Heart left ventricle (tissue), 16 donors: ENCODE results near the gene SH3TC1. TPM values are rescaled to one million over a fixed set of nuclear protein-coding genes. Genes with fewer than 3 reads are reported as not detected.

Experiments
- ATAC-seq, 4 donors: fragments of 200-7000 bp; cut with Tn5 transposase; one replicate each; pipeline ENCODE4 v1.9.1; 2020 to 2022; ENCODE audit warnings: moderate library complexity in 4 of 4, mild to moderate bottlenecking in 3 of 4, moderate number of reproducible peaks in 1 of 4
- DNase-seq, 5 donors: peaks; one replicate each; pipeline ENCODE4 v3.0.0-alpha.2; 2020
- H3K27ac ChIP-seq, 12 donors: fragments of 200-600 bp; sonication (generic) in 4 of 12; one replicate each; pipeline versions ENCODE4 v1.5.0 to v1.8.0; 2016 to 2022; ENCODE audit warnings: mild to moderate bottlenecking in 2 of 12
- H3K27me3 ChIP-seq, 9 donors: fragments of 200-600 bp; sonication (generic) in 2 of 9; one replicate each; pipeline versions ENCODE4 v1.5.1 to v1.8.0; 2016 to 2022; ENCODE audit warnings: mild to moderate bottlenecking in 3 of 9
- H3K36me3 ChIP-seq, 9 donors: fragments of 200-600 bp; sonication (generic) in 2 of 9; one replicate each; pipeline versions ENCODE4 v1.5.0 to v1.8.0; 2018 to 2022; ENCODE audit warnings: mild to moderate bottlenecking in 2 of 9
- H3K4me1 ChIP-seq, 12 donors: fragments of 200-600 bp; sonication (generic) in 4 of 12; one replicate each; pipeline versions ENCODE4 v1.5.0 to v1.8.0; 2016 to 2022; ENCODE audit warnings: mild to moderate bottlenecking in 3 of 12
- H3K4me3 ChIP-seq, 12 donors: fragments of 200-600 bp; sonication (generic) in 4 of 12; one replicate each; pipeline versions ENCODE4 v1.5.0 to v1.8.0; 2017 to 2022; ENCODE audit warnings: mild to moderate bottlenecking in 9 of 12, moderate library complexity in 4 of 12
- H3K9me3 ChIP-seq, 12 donors: fragments of 200-600 bp; sonication (generic) in 4 of 12; one replicate each; pipeline versions ENCODE4 v1.5.0 to v1.8.0; 2016 to 2022; ENCODE audit warnings: mild to moderate bottlenecking in 1 of 12
- CTCF ChIP-seq, 12 donors: fragments of 200-600 bp; sonication (generic) in 4 of 12; IDR thresholded peaks; one replicate each; pipeline versions ENCODE4 v1.5.0 to v1.8.0; 2018 to 2022; ENCODE audit warnings: antibody characterized with exemption in 12 of 12, mild to moderate bottlenecking in 5 of 12
- POLR2A ChIP-seq, 2 donors: fragments of 450-650 bp; IDR thresholded peaks; one replicate each; pipeline ENCODE4 v1.6.1; 2017; ENCODE audit warnings: antibody characterized with exemption in 2 of 2, mild to moderate bottlenecking in 2 of 2, moderate library complexity in 2 of 2
- WGBS, 4 donors: extraction: QIAGEN DNeasy Blood & Tissue Kit in 2 of 4; methylation state at CpG; one replicate each; pipeline versions ENCODE4 v1.1.5 to v1.1.7; 2013 to 2018; 5-methylcytosine and 5-hydroxymethylcytosine counted together
- intact Hi-C, 10 donors: fragments of 100-400 bp; cut with DNase I; formaldehyde crosslinking; loops; one replicate each; pipeline versions ENCODE4 v1.11.1 to v1.14.2; 2022
- polyA plus RNA-seq, 2 donors: library from polyadenylated mRNA; stranded (reverse); fragments of 200-250 nt; gene quantifications; one replicate each; pipeline ENCODE4 v1.2.3, GENCODE V29; 2013
- total RNA-seq, 9 donors: library from RNA; depleted of rRNA in 2 of 9; stranded (reverse); fragments of >200 nt in 2 of 9; fragmentation: NEBNext Ultra II Directional in 3 of 9; extraction: Animal tissue kit (Norgen Biotek cat#: 25700) in 3 of 9; gene quantifications; one replicate each; pipeline versions ENCODE4 v1.1.0 to v1.2.4, GENCODE V29; 2016 to 2023
- donor health status: ischemic (EF 13 %, LVEDD 7.1; RV severe dilation, severe dysfunction).
- donor health status: healthy with polysubstance abuse.
- donor health status: DM: no; HTN: yes; CAD: no.
- donor health status: DM: no; HTN: no; CAD: no.
- donor health status: ischemic (EF 25% LVEDD 6.9; RV normal size, moderate dysfunction).
- donor health status: ischemic (EF 25% LVEDD 5.7; RV mildly dilated, moderate dysfunction).
- donor health status: healthy.
- donor health status: DM: yes; HTN: yes; CAD: no.
- donor health status: ischemic (EF 35%, LVEDD 5.7; RV mildly dilated, moderate dysfunction).
- donor health status: nonischemic (EF 11% LVEDD 7.7; RV severe dilation, severe dysfunction).
- donor health status: DM: yes; HTN: yes; CAD: no.
- donor health status: PGD.
- donor health status: ischemic (EF 29% LVEDD 5.4; RV normal size, mild dysfunction).
- donor health status: nonischemic (EF 23%, LVEDD 6.1; RV moderate dilation, normal function).

The SH3TC1 gene
- total and polyA plus RNA-seq, 11 donors, result 5.8 to 45.9 (median 10.9) TPM

GRCh38 chr4:8188085-8188484 lies 11.0 kb upstream of the SH3TC1 start:
- no peak overlapping the region for H3K4me3 ChIP-seq
- H3K4me1 ChIP-seq, result peaks cover 14 to 74% (median 56%) of the 10 kb centered on the region in 12 donors
- peaks cover 0 to 3% (median 0%) of the 10 kb centered on the region in 12 donors for H3K9me3 ChIP-seq
- no peak for TF ChIP-seq CTCF (IDR thresholded peaks at IDR 0.05)
- no peak for TF ChIP-seq POLR2A (IDR thresholded peaks at IDR 0.05)
- no peaks in the 10 kb centered on the region for H3K27me3 ChIP-seq
- H3K27ac ChIP-seq, result peak overlapping the region in 4 of 12 donors; percentile 80 to 95 (median 84)
- intact Hi-C loops, result no loop called here
- 78 to 93% (median 87%) methylated on average over 11 to 12 of the region's 12 CpGs for WGBS, 4 donors
- H3K36me3 ChIP-seq, result no peaks in the 10 kb centered on the region
- no peak for ATAC-seq
- no peak for DNase-seq

- H3K36me3 ChIP-seq, result no peaks in the 10 kb centered on the region
- TF ChIP-seq POLR2A (IDR thresholded peaks at IDR 0.05) (peak in 1 of 2 donors; percentile 40), CTCF (IDR thresholded peaks at IDR 0.05) (peak in 1 of 12 donors; percentile 8)
- ATAC-seq (peak; percentile 87 to 89 (median 88)), DNase-seq (peak; percentile 84 to 94 (median 91))
- peak overlapping the region in 1 of 12 donors; percentile 23 for H3K4me3 ChIP-seq
- peaks cover 14 to 66% (median 49%) of the 10 kb centered on the region in 12 donors for H3K4me1 ChIP-seq
- peak overlapping the region in 11 of 12 donors; percentile 58 to 95 (median 80) for H3K27ac ChIP-seq
- intact Hi-C loops, result no loop called here
- H3K27me3 ChIP-seq, result no peaks in the 10 kb centered on the region
- H3K9me3 ChIP-seq, result no peaks in the 10 kb centered on the region
- 42 to 50% (median 44%) methylated on average over 18 to 29 of the region's 29 CpGs for WGBS, 4 donors
Observed at GRCh38 chr4:8188743-8189550, 10.1 kb upstream of the SH3TC1 start.

GRCh38 chr4:8189551-8190466 lies 9.3 kb upstream of the SH3TC1 start:
- H3K36me3 ChIP-seq, result no peaks in the 10 kb centered on the region
- no peaks in the 10 kb centered on the region for H3K9me3 ChIP-seq
- H3K27me3 ChIP-seq, result no peaks in the 10 kb centered on the region
- peaks cover 14 to 64% (median 47%) of the 10 kb centered on the region in 12 donors for H3K4me1 ChIP-seq
- H3K4me3 ChIP-seq, result peak overlapping the region in 1 of 12 donors; percentile 23
- H3K27ac ChIP-seq, result peak overlapping the region in 11 of 12 donors; percentile 67 to 95 (median 85)
- no peak for TF ChIP-seq CTCF (IDR thresholded peaks at IDR 0.05)
- TF ChIP-seq POLR2A (IDR thresholded peaks at IDR 0.05), result no peak
- intact Hi-C loops, result loop anchor here in 1 of 10 donors (10.0 kb wide), 1 partner anchor 385 kb away; no protein-coding TSS in a partner anchor
- DNase-seq, result no peak
- ATAC-seq, result no peak
- 80 to 85% (median 83%) methylated on average over 21 to 26 of the region's 26 CpGs for WGBS, 4 donors
